SK-N-MC (cell line): ENCODE data around the gene PDC.
"Not testable (repeated sequence)": the region's sequence is repeated elsewhere in the genome, so short reads cannot be mapped to it uniquely, and the experiment has no call there.

Experiments used
- EZH2 ChIP-seq: fragments of 200-600 bp; sonication (generic); IDR thresholded peaks from one replicate; pipeline ENCODE4 v1.6.1; 2017; ENCODE audit warnings: antibody characterized with exemption
- POLR2AphosphoS5 ChIP-seq: IDR thresholded peaks from 2 replicates; pipeline ENCODE4 v1.6.1; 2012; ENCODE audit warnings: mild to moderate bottlenecking, low read depth, low read length, borderline replicate concordance

DNA sequence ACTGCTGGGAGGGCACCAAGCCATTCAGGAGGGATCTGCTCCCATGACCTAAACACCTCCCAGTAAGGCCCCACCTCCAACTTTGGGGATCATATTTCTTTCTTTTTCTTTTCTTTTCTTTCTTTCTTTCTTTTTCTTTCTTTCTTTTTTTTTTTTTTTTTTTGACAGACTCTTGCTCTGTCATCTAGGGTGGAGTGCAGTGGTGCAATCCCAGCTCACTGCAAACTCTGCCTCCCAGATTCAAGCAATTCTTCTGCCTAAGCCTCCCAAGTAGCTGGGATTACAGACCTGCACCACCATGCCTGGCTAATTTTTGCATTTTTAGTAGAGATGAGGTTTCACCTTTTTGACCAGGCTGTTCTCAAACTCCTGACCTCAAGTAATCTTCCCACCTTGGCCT is 4.6 kb upstream of the PDC start:
- not testable (repeated sequence) for TF ChIP-seq POLR2AphosphoS5, EZH2
